PFSK-1 (cell line): ENCODE data around the gene MGMT.

Source experiments
- FOXP2 ChIP-seq: optimal IDR thresholded peaks from 2 replicates; pipeline ENCODE3; 2011; ENCODE audit warnings: borderline replicate concordance, control low read depth, inconsistent platforms; ENCODE audit not compliant: insufficient read depth; ENCODE audit errors: extremely low read length, extremely low read depth
- POLR2AphosphoS5 ChIP-seq: IDR thresholded peaks from 2 replicates; pipeline ENCODE4 v1.6.1; 2012; ENCODE audit warnings: low read depth, mild to moderate bottlenecking, control low read depth, low read length, moderate library complexity
- REST ChIP-seq, 2 experiments: IDR thresholded peaks; 2 replicates each; pipeline versions ENCODE4 v1.6.1 to v1.8.0; 2011 to 2012; ENCODE audit warnings: low read depth in 2 of 2, low read length in 2 of 2, control low read depth in 1 of 2, inconsistent platforms in 1 of 2, mild to moderate bottlenecking in 1 of 2, moderate library complexity in 1 of 2; ENCODE audit not compliant: insufficient read depth in 1 of 2
- SIN3A ChIP-seq: IDR thresholded peaks from 2 replicates; pipeline ENCODE4 v1.6.1; 2012; ENCODE audit warnings: mild to moderate bottlenecking, low read length, moderate library complexity, borderline replicate concordance; ENCODE audit not compliant: insufficient read depth
- TAF1 ChIP-seq: IDR thresholded peaks from 2 replicates; pipeline ENCODE4 v1.6.1; 2012; ENCODE audit warnings: low read length, control low read depth, borderline replicate concordance; ENCODE audit not compliant: insufficient read depth

MGMT gene

GRCh38 chr10:129626796-129627435 is 159.9 kb downstream of the MGMT start:
- TF ChIP-seq FOXP2 (no peak), REST (IDR thresholded peaks at IDR 0.05; ENCODE audit: insufficient read depth in 1 of 2, low read depth in 2 of 2, low read length in 2 of 2) (no peak), TAF1 (no peak), SIN3A (no peak), POLR2AphosphoS5 (no peak)

GRCh38 chr10:129627442-129627841 is 160.4 kb downstream of the MGMT start:
- no peak for TF ChIP-seq POLR2AphosphoS5
- no peak for TF ChIP-seq FOXP2
- TF ChIP-seq SIN3A = no peak
- no peak for TF ChIP-seq REST (IDR thresholded peaks at IDR 0.05; ENCODE audit: insufficient read depth in 1 of 2, low read depth in 2 of 2, low read length in 2 of 2)
- TF ChIP-seq TAF1 = no peak

GRCh38 chr10:129628823-129629222 is 161.8 kb downstream of the MGMT start:
- TF ChIP-seq POLR2AphosphoS5 = no peak
- TF ChIP-seq FOXP2 = no peak
- TF ChIP-seq TAF1 = no peak
- TF ChIP-seq SIN3A = no peak
- TF ChIP-seq REST (IDR thresholded peaks at IDR 0.05; ENCODE audit: insufficient read depth in 1 of 2, low read depth in 2 of 2, low read length in 2 of 2) = no peak

GRCh38 chr10:129629911-129630310 is 162.9 kb downstream of the MGMT start:
- TF ChIP-seq POLR2AphosphoS5 = no peak
- TF ChIP-seq FOXP2 = no peak
- no peak for TF ChIP-seq SIN3A
- no peak for TF ChIP-seq TAF1
- no peak for TF ChIP-seq REST (IDR thresholded peaks at IDR 0.05; ENCODE audit: insufficient read depth in 1 of 2, low read depth in 2 of 2, low read length in 2 of 2)
